ENCODE data around the gene DCAF8. TPM values are rescaled to one million over a fixed set of nuclear protein-coding genes. Genes with fewer than 3 reads are reported as not detected.

DCAF8 gene
- total and polyA plus RNA-seq, 2 of the 4 experiments (the other 2 are of a cell fraction), result 83.3 to 83.8 TPM

- H4K20me1 ChIP-seq (ENCODE audit: insufficient read depth, low read length), result peaks cover 23% of the 10 kb centered on the region
- CTCF ChIA-PET, result no interaction called here
- H3K27ac ChIP-seq (ENCODE audit: insufficient read depth, low read length), result no peak overlapping the region
- H4K91ac ChIP-seq (ENCODE audit: insufficient read depth, low read depth, low read length), result no peak overlapping the region
- no peak overlapping the region for H4K8ac ChIP-seq (ENCODE audit: low read depth in 2 of 2, low read length in 2 of 2)
- H2BK15ac ChIP-seq (ENCODE audit: low read depth, low read length), result no peak overlapping the region
- H2BK5ac ChIP-seq (ENCODE audit: low read depth, low read length, poor library complexity, severe bottlenecking), result no peak overlapping the region
- H3K23ac ChIP-seq (ENCODE audit: low read depth, low read length), result no peak overlapping the region
- dilution Hi-C loops (cut with HindIII; ENCODE audit: low sequenced_read_pairs, unreplicated experiment) (no loop called here), in situ Hi-C loops (cut with MboI; ENCODE audit: low sequenced_read_pairs) (no loop called here), intact Hi-C loops (cut with micrococcal nuclease) (loop anchor here (5.0 kb wide), 1 partner anchor 53 kb away; the partner anchor contains the start of gene CASQ1)
- no peak overlapping the region for H3K56ac ChIP-seq (ENCODE audit: extremely low read depth, insufficient read depth, low read length)
- no peaks in the 10 kb centered on the region for H3K27me3 ChIP-seq (ENCODE audit: control insufficient read depth, insufficient read depth, low read length)
- no peak for DNase-seq
- no peaks in the 10 kb centered on the region for H3K9me1 ChIP-seq (ENCODE audit: insufficient read depth, low read length)
- no peak overlapping the region for H2AFZ ChIP-seq (replicated peaks; ENCODE audit: low read length, poor library complexity)
- H3K4me2 ChIP-seq (ENCODE audit: low read depth, low read length), result no peak overlapping the region
- H3K9me3 ChIP-seq (ENCODE audit: control insufficient read depth, insufficient read depth, low read length), result no peaks in the 10 kb centered on the region
- WGBS, 2 experiments (ENCODE audit: extremely low coverage in 2 of 2, insufficient read length in 1 of 2), result no CpG with 5 or more reads among the region's 1 CpG
- H2BK20ac ChIP-seq (ENCODE audit: low read depth, low read length), result no peak overlapping the region
- H3K18ac ChIP-seq (ENCODE audit: low read depth, low read length), result no peak overlapping the region
- TF ChIP-seq CHD1 (IDR thresholded peaks at IDR 0.05; ENCODE audit: low read depth, low read length), result no peak
- TF ChIP-seq MAZ (IDR thresholded peaks at IDR 0.05; ENCODE audit: borderline replicate concordance, low read depth, low read length), result no peak
- no peak for TF ChIP-seq MXI1 (IDR thresholded peaks at IDR 0.05; ENCODE audit: borderline replicate concordance, low read depth, low read length)
- TF ChIP-seq, protein P1, sequence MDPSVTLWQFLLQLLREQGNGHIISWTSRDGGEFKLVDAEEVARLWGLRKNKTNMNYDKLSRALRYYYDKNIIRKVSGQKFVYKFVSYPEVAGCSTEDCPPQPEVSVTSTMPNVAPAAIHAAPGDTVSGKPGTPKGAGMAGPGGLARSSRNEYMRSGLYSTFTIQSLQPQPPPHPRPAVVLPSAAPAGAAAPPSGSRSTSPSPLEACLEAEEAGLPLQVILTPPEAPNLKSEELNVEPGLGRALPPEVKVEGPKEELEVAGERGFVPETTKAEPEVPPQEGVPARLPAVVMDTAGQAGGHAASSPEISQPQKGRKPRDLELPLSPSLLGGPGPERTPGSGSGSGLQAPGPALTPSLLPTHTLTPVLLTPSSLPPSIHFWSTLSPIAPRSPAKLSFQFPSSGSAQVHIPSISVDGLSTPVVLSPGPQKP (IDR thresholded peaks at IDR 0.05; ENCODE audit: borderline replicate concordance, low read depth, low read length), result no peak
- TF ChIP-seq RFX5 (IDR thresholded peaks at IDR 0.05; ENCODE audit: low read depth, low read length), result no peak
- TF ChIP-seq NFE2L2 (IDR thresholded peaks at IDR 0.05; ENCODE audit: low read depth, low read length), result no peak
- TF ChIP-seq CEBPB (IDR thresholded peaks at IDR 0.05; ENCODE audit: low read depth, low read length), result no peak
- no peak for TF ChIP-seq POLR2A (IDR thresholded peaks at IDR 0.05; ENCODE audit: low read depth, low read length)
- TF ChIP-seq RCOR1 (IDR thresholded peaks at IDR 0.05; ENCODE audit: insufficient replicate concordance, low read length), result no peak
- no peak for TF ChIP-seq USF2 (IDR thresholded peaks at IDR 0.05; ENCODE audit: low read depth, low read length)
- no peak for TF ChIP-seq FOS (IDR thresholded peaks at IDR 0.05; ENCODE audit: low read depth, low read length)
- no peak for TF ChIP-seq CTCF (conservative IDR thresholded peaks at IDR 0.05; ENCODE audit: low read depth, low read length)
- no peak for TF ChIP-seq RAD21 (IDR thresholded peaks at IDR 0.05; ENCODE audit: low read length)
- TF ChIP-seq MAFK (IDR thresholded peaks at IDR 0.05; ENCODE audit: low read depth, low read length), result no peak
- TF ChIP-seq SMC3 (IDR thresholded peaks at IDR 0.05; ENCODE audit: low read depth, low read length), result no peak
- no peak overlapping the region for H3K9ac ChIP-seq (ENCODE audit: low read depth, low read length)
- H3K4ac ChIP-seq (ENCODE audit: low read depth, low read length), result no peak overlapping the region
- peaks cover 23 to 47% of the 10 kb centered on the region in 2 experiments for H3K79me1 ChIP-seq (ENCODE audit: low read depth in 1 of 2, low read length in 2 of 2)
- peaks cover 2% of the 10 kb centered on the region; the same call in 1 of the 2 replicates for H3K4me1 ChIP-seq (ENCODE audit: control insufficient read depth, insufficient read depth, low read length)
- no peak overlapping the region for H2BK120ac ChIP-seq (ENCODE audit: low read depth, low read length)
- H3K36me3 ChIP-seq (ENCODE audit: control insufficient read depth, insufficient read depth, low read length), result peaks cover 9% of the 10 kb centered on the region
- H4K5ac ChIP-seq (ENCODE audit: low read depth, low read length), result no peak overlapping the region
- H2AK5ac ChIP-seq (ENCODE audit: low read depth, low read length), result no peak overlapping the region
- no peak for ATAC-seq (ENCODE audit: low read depth)
- H3K14ac ChIP-seq (replicated peaks; ENCODE audit: low read depth, low read length), result no peak overlapping the region
- H2AK9ac ChIP-seq (replicated peaks; ENCODE audit: low read depth, low read length, poor library complexity), result no peak overlapping the region
- POLR2A ChIA-PET (ENCODE audit: unreplicated experiment), result no interaction called here
- no peak overlapping the region for H3K4me3 ChIP-seq (ENCODE audit: insufficient read depth, low read depth, low read length)
- no TSS peak for BruUV-seq (replicated peaks)
Observed at GRCh38 chr1:160245434-160245833, 16.9 kb downstream of the DCAF8 start.

Measured in IMR-90 (cell line).